Parathyroid adenoma (tissue), 2 donors: ENCODE data around the gene SLC7A6.

ENCODE experiments used
- H2AFZ ChIP-seq: fragments of 300-600 bp; sonication (generic); one replicate; pipeline ENCODE4 v1.7.0; 2017; ENCODE audit warnings: antibody characterized with exemption, mild to moderate bottlenecking
- H3K27ac ChIP-seq: fragments of 300-600 bp; sonication (generic); one replicate; pipeline ENCODE4 v1.7.0; 2017
- H3K27me3 ChIP-seq: fragments of 300-600 bp; sonication (generic); one replicate; pipeline ENCODE4 v1.7.0; 2017; ENCODE audit warnings: low read length; ENCODE audit not compliant: control insufficient read depth, insufficient read depth
- H3K36me3 ChIP-seq: fragments of 300-600 bp; sonication (generic); one replicate; pipeline ENCODE4 v1.7.0; 2017; ENCODE audit warnings: low read length; ENCODE audit not compliant: control insufficient read depth, insufficient read depth
- H3K4me1 ChIP-seq: fragments of 300-600 bp; sonication (generic); one replicate; pipeline ENCODE4 v1.7.0; 2017; ENCODE audit warnings: control low read depth
- H3K4me2 ChIP-seq: fragments of 300-600 bp; sonication (generic); one replicate; pipeline ENCODE4 v1.7.0; 2017; ENCODE audit warnings: low read length
- H3K4me3 ChIP-seq: fragments of 300-600 bp; sonication (generic); one replicate; pipeline ENCODE4 v1.7.0; 2017; ENCODE audit warnings: low read depth, low read length
- H3K79me2 ChIP-seq: fragments of 300-600 bp; sonication (generic); one replicate; pipeline ENCODE4 v1.7.0; 2017; ENCODE audit warnings: control low read depth
- H3K9ac ChIP-seq: fragments of 300-600 bp; sonication (generic); one replicate; pipeline ENCODE4 v1.7.0; 2017; ENCODE audit warnings: mild to moderate bottlenecking
- H3K9me3 ChIP-seq: fragments of 300-600 bp; sonication (generic); one replicate; pipeline ENCODE4 v1.7.0; 2017; ENCODE audit warnings: low read length; ENCODE audit not compliant: control insufficient read depth
- CTCF ChIP-seq: fragments of 300-600 bp; sonication (generic); IDR thresholded peaks from one replicate; pipeline ENCODE4 v1.7.0; 2017; ENCODE audit warnings: antibody characterized with exemption, mild to moderate bottlenecking
- donor health status: primary hyperparathyroidism.

Gene SLC7A6

GRCh38 chr16:68276223-68276622 lies 11.9 kb downstream of the SLC7A6 start:
- Histone ChIP-seq H3K36me3 (no peaks in the 10 kb centered on the region), H3K27me3 (no peaks in the 10 kb centered on the region), H3K79me2 (no peaks in the 10 kb centered on the region), H3K4me3 (no peak overlapping the region), H3K4me2 (no peak overlapping the region), H3K9ac (no peak overlapping the region), H2AFZ (no peak overlapping the region), H3K9me3 (no peaks in the 10 kb centered on the region), H3K4me1 (peaks cover 3% of the 10 kb centered on the region), H3K27ac (no peak overlapping the region)
- no peak for TF ChIP-seq CTCF

- H3K4me1 ChIP-seq, result no peaks in the 10 kb centered on the region
- no peak overlapping the region for H3K4me3 ChIP-seq
- no peaks in the 10 kb centered on the region for H3K79me2 ChIP-seq
- no peak overlapping the region for H2AFZ ChIP-seq
- no peak overlapping the region for H3K4me2 ChIP-seq
- H3K9ac ChIP-seq, result no peak overlapping the region
- H3K27ac ChIP-seq, result no peak overlapping the region
- no peaks in the 10 kb centered on the region for H3K27me3 ChIP-seq
- TF ChIP-seq CTCF, result no peak
- no peaks in the 10 kb centered on the region for H3K9me3 ChIP-seq
- H3K36me3 ChIP-seq, result no peaks in the 10 kb centered on the region
These were observed 15.6 kb downstream of the SLC7A6 start for GRCh38 chr16:68279726-68280558.

GRCh38 chr16:68281368-68282063 lies 17.2 kb downstream of the SLC7A6 start:
- Histone ChIP-seq H2AFZ (no peak overlapping the region), H3K4me3 (no peak overlapping the region), H3K79me2 (no peaks in the 10 kb centered on the region), H3K9ac (no peak overlapping the region), H3K27ac (no peak overlapping the region), H3K4me2 (no peak overlapping the region), H3K36me3 (no peaks in the 10 kb centered on the region), H3K9me3 (no peaks in the 10 kb centered on the region), H3K27me3 (no peaks in the 10 kb centered on the region), H3K4me1 (no peaks in the 10 kb centered on the region)
- no peak for TF ChIP-seq CTCF

GRCh38 chr16:68282064-68282452 lies 17.7 kb downstream of the SLC7A6 start:
- Histone ChIP-seq H3K4me1 (no peaks in the 10 kb centered on the region), H3K9ac (no peak overlapping the region)

More at GRCh38 chr16:68282064-68282452, 17.7 kb downstream of the SLC7A6 start:
- no peak overlapping the region for H2AFZ ChIP-seq
- H3K27me3 ChIP-seq, result no peaks in the 10 kb centered on the region
- H3K27ac ChIP-seq, result no peak overlapping the region
- no peaks in the 10 kb centered on the region for H3K36me3 ChIP-seq
- H3K4me3 ChIP-seq, result no peak overlapping the region
- no peak for TF ChIP-seq CTCF
- no peaks in the 10 kb centered on the region for H3K9me3 ChIP-seq
- H3K79me2 ChIP-seq, result no peaks in the 10 kb centered on the region
- H3K4me2 ChIP-seq, result no peak overlapping the region
